HUES6 (cell line): Measurements from ENCODE around the gene ZRANB1.
"Not testable (repeated sequence)": the region's sequence is repeated elsewhere in the genome, so short reads cannot be mapped to it uniquely, and the experiment has no call there.

ENCODE experiments used
- H3K27ac ChIP-seq: 2 replicates; pipeline ENCODE4 v1.7.0; 2013; ENCODE audit warnings: low read depth, mild to moderate bottlenecking, low read length, inconsistent platforms
- H3K27me3 ChIP-seq: 2 replicates; pipeline ENCODE4 v1.6.1; 2013; ENCODE audit warnings: low read length; ENCODE audit not compliant: control insufficient read depth, insufficient read depth
- H3K36me3 ChIP-seq: 2 replicates; pipeline ENCODE4 v1.6.1; 2013; ENCODE audit warnings: low read length; ENCODE audit not compliant: control insufficient read depth, insufficient read depth
- H3K4me1 ChIP-seq: 2 replicates; pipeline ENCODE4 v1.6.1; 2013; ENCODE audit warnings: low read length; ENCODE audit not compliant: control insufficient read depth, insufficient read depth
- H3K4me3 ChIP-seq: 2 replicates; pipeline ENCODE4 v1.5.1; 2013; ENCODE audit warnings: low read depth, low read length
- H3K9ac ChIP-seq: one replicate; pipeline ENCODE4 v1.6.1; 2013; ENCODE audit warnings: mild to moderate bottlenecking, low read length
- H3K9me3 ChIP-seq: 2 replicates; pipeline ENCODE4 v1.6.1; 2013; ENCODE audit warnings: low read depth, low read length; ENCODE audit not compliant: control insufficient read depth, insufficient read depth

ZRANB1 gene

GRCh38 chr10:124984376-124984775 lies 42.5 kb downstream of the ZRANB1 start:
- H3K9ac ChIP-seq = no peak overlapping the region
- no peak overlapping the region for H3K27ac ChIP-seq

DNA sequence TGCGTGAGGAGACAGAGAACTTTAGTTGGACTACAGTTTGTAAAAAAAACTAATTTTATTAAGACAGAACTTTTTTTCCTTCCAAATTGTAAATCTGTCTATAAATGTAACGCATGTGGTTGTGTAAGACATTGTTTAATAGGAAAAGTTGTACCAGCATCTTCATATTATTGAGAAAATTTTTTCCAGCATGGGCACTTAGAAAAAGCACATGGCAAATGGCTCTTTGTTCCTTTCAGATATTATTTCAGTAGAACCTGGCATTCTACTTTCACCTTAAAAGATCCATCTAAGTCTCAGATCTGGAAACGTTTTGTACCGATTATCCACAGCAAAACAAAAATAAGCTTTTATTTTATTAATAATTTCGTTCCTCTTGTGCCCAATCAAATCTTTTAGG lies 43.2 kb downstream of the ZRANB1 start:
- Histone ChIP-seq H3K36me3 (peaks cover 75% of the 10 kb centered on the region), H3K9me3 (no peaks in the 10 kb centered on the region)

More at GRCh38 chr10:124984376-124984775, 42.5 kb downstream of the ZRANB1 start:
- Histone ChIP-seq H3K27me3 (no peaks in the 10 kb centered on the region), H3K4me3 (no peak overlapping the region), H3K9me3 (no peaks in the 10 kb centered on the region), H3K4me1 (no peaks in the 10 kb centered on the region), H3K36me3 (peaks cover 68% of the 10 kb centered on the region)

GRCh38 chr10:124987788-124988187 lies 45.9 kb downstream of the ZRANB1 start:
- no peak overlapping the region for H3K9ac ChIP-seq
- H3K9me3 ChIP-seq = no peaks in the 10 kb centered on the region
- no peaks in the 10 kb centered on the region for H3K4me1 ChIP-seq
- no peak overlapping the region for H3K4me3 ChIP-seq
- H3K27ac ChIP-seq = no peak overlapping the region
- peaks cover 88% of the 10 kb centered on the region for H3K36me3 ChIP-seq
- H3K27me3 ChIP-seq = no peaks in the 10 kb centered on the region

More for the DNA sequence above, 43.2 kb downstream of the ZRANB1 start:
- Histone ChIP-seq H3K9ac (no peak overlapping the region), H3K27me3 (no peaks in the 10 kb centered on the region), H3K4me1 (no peaks in the 10 kb centered on the region), H3K4me3 (no peak overlapping the region), H3K27ac (no peak overlapping the region)

DNA sequence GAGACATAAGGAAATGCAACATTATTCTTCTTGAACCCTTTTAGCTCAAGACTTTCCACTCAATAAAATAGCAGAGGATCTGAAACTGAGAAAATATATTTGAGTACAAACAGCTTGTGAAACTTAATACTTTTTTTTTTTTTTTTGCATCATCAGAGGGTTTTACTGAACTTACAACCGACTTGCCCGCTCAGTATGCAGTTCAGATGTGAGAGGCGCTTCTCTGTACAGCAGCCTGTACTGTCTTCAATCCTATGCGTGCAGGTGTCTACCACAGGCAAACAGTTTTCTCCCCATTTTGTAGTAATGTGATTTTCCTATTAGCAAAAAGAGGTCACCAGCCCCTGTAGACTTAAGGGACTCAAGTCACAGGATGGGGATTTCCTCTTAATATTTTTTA lies 46.8 kb downstream of the ZRANB1 start:
- H3K4me3 ChIP-seq, H3K9ac ChIP-seq, H3K27ac ChIP-seq, H3K27me3 ChIP-seq, H3K9me3 ChIP-seq, H3K4me1 ChIP-seq: not testable (repeated sequence)
- H3K36me3 ChIP-seq = peaks cover 88% of the 10 kb centered on the region

DNA sequence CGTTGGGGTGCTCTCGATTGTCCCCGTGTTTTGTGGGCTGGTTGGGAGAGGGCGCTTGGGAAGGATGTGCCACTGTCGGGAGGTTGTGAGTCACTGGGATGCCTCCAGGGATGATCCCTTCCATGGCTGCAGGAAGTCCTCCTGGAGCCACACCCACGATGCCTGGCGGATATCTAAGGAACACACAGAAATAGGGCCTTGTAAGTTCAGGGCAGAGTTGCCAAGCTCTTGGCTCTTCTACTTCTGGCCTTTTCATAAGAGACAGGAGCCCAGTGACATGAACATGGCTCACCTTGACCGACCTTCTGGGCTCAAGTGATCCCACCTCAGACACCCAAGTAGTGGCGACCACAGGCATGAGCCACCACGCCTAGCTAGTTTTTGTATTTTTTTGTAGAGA lies 47.6 kb downstream of the ZRANB1 start:
- no peak overlapping the region for H3K9ac ChIP-seq
- H3K4me3 ChIP-seq = no peak overlapping the region
- no peaks in the 10 kb centered on the region for H3K4me1 ChIP-seq
- peaks cover 88% of the 10 kb centered on the region for H3K36me3 ChIP-seq
- H3K27ac ChIP-seq = no peak overlapping the region
- no peaks in the 10 kb centered on the region for H3K27me3 ChIP-seq
- no peaks in the 10 kb centered on the region for H3K9me3 ChIP-seq

GRCh38 chr10:124990671-124991625 lies 49.0 kb downstream of the ZRANB1 start:
- Histone ChIP-seq H3K27me3 (no peaks in the 10 kb centered on the region), H3K27ac (no peak overlapping the region), H3K4me1 (no peaks in the 10 kb centered on the region), H3K36me3 (peaks cover 87% of the 10 kb centered on the region), H3K4me3 (no peak overlapping the region), H3K9ac (no peak overlapping the region), H3K9me3 (no peaks in the 10 kb centered on the region)

- Histone ChIP-seq H3K27ac (no peak overlapping the region), H3K4me3 (no peak overlapping the region), H3K9me3 (no peaks in the 10 kb centered on the region), H3K9ac (no peak overlapping the region), H3K4me1 (no peaks in the 10 kb centered on the region), H3K27me3 (no peaks in the 10 kb centered on the region), H3K36me3 (peaks cover 87% of the 10 kb centered on the region)
Observed at GRCh38 chr10:124991835-124992234, 49.9 kb downstream of the ZRANB1 start.

- Histone ChIP-seq H3K4me1 (no peaks in the 10 kb centered on the region), H3K4me3 (no peak overlapping the region), H3K36me3 (peaks cover 88% of the 10 kb centered on the region), H3K9me3 (no peaks in the 10 kb centered on the region), H3K27me3 (no peaks in the 10 kb centered on the region), H3K27ac (no peak overlapping the region), H3K9ac (no peak overlapping the region)
Observed at GRCh38 chr10:124992462-124993344, 50.8 kb downstream of the ZRANB1 start.

DNA sequence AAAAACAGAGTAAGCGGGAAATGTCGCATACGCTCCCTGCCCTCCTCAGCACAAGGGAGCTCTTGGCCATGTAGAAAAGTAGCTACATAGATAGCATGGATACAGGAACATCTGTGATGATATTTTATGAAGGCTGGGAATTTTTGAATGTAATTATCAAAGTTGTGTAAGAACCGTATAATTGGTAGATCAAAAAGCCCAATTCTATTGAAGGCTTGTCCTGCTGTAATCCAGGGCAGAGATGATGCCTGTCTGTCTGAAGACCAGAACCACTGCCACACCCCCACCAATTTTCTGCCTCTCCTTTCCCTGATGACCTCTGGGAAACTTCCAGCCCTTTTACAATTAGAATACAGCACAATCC lies 51.4 kb downstream of the ZRANB1 start:
- no peaks in the 10 kb centered on the region for H3K4me1 ChIP-seq
- no peak overlapping the region for H3K4me3 ChIP-seq
- no peaks in the 10 kb centered on the region for H3K9me3 ChIP-seq
- H3K9ac ChIP-seq = no peak overlapping the region
- no peaks in the 10 kb centered on the region for H3K27me3 ChIP-seq
- peaks cover 89% of the 10 kb centered on the region for H3K36me3 ChIP-seq
- H3K27ac ChIP-seq = no peak overlapping the region

GRCh38 chr10:124993736-124994451 lies 52.0 kb downstream of the ZRANB1 start:
- no peaks in the 10 kb centered on the region for H3K9me3 ChIP-seq
- H3K27ac ChIP-seq = no peak overlapping the region
- no peaks in the 10 kb centered on the region for H3K27me3 ChIP-seq
- H3K9ac ChIP-seq = no peak overlapping the region
- no peaks in the 10 kb centered on the region for H3K4me1 ChIP-seq
- no peak overlapping the region for H3K4me3 ChIP-seq
- H3K36me3 ChIP-seq = peaks cover 95% of the 10 kb centered on the region
